ENCODE measurements around the gene SHMT2. TPM values are rescaled to one million over a fixed set of nuclear protein-coding genes. Genes with fewer than 3 reads are reported as not detected.

SHMT2 gene
- total and polyA plus RNA-seq, 2 of the 4 experiments (the other 2 are of a cell fraction): 266 to 364 TPM

DNA sequence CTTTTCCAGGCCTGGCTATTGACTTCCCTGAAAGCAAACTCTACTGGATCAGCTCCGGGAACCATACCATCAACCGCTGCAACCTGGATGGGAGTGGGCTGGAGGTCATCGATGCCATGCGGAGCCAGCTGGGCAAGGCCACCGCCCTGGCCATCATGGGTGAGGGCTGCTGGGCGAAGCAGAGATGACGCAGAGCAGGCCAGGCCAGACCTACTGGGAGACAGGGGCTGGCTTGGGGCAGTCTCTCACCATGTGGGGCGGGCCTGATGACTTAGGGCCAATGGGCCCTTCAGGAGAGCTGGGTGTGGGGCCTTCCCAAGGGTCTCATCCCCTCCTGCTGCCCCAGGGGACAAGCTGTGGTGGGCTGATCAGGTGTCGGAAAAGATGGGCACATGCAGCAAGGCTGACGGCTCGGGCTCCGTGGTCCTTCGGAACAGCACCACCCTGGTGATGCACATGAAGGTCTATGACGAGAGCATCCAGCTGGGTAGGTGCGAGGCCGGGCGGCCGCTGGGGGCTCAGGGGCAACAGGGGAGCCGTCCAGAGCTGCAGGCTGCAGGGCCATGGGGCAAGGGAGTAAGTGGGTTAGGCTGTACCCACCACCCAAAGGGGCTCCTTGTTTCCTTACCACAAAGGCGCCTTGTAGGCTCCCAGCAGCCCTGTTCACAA lies 49.1 kb upstream of the SHMT2 start (continued):
- TF ChIP-seq MAZ (IDR thresholded peaks at IDR 0.05; ENCODE audit: borderline replicate concordance, low read depth, low read length) (no peak), MXI1 (IDR thresholded peaks at IDR 0.05; ENCODE audit: borderline replicate concordance, low read depth, low read length) (no peak)

DNA sequence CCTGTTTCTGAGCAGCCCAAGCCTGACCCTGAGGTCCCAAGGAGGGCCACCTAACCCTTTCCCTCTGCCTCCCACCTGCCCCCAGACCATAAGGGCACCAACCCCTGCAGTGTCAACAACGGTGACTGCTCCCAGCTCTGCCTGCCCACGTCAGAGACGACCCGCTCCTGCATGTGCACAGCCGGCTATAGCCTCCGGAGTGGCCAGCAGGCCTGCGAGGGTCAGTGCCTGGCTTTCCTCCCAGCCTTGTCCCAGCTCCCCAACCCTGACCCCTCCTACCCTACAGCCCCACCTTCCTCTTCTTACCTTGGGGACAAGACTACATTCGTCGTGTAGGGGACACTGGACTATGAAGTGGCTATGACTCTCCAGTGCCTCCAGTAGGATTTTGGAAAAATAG lies 48.4 kb upstream of the SHMT2 start:
- ATAC-seq (ENCODE audit: low read depth) (no peak), DNase-seq (no peak)
- BruUV-seq (replicated peaks): no TSS peak
- Histone ChIP-seq H2AK5ac (ENCODE audit: low read depth, low read length) (no peak overlapping the region), H3K27ac (ENCODE audit: insufficient read depth, low read length) (no peak overlapping the region), H2AFZ (replicated peaks; ENCODE audit: low read length, poor library complexity) (no peak overlapping the region), H2BK120ac (ENCODE audit: low read depth, low read length) (no peak overlapping the region), H3K9ac (ENCODE audit: low read depth, low read length) (no peak overlapping the region), H2AK9ac (replicated peaks; ENCODE audit: low read depth, low read length, poor library complexity) (no peak overlapping the region), H2BK5ac (ENCODE audit: low read depth, low read length, poor library complexity, severe bottlenecking) (no peak overlapping the region), H4K20me1 (ENCODE audit: insufficient read depth, low read length) (peaks cover 21% of the 10 kb centered on the region), H3K4me3 (ENCODE audit: insufficient read depth, low read depth, low read length) (no peak overlapping the region), H3K4me1 (ENCODE audit: control insufficient read depth, insufficient read depth, low read length) (no peaks in the 10 kb centered on the region), H4K5ac (ENCODE audit: low read depth, low read length) (no peak overlapping the region), H2BK20ac (ENCODE audit: low read depth, low read length) (no peak overlapping the region), H3K27me3 (ENCODE audit: control insufficient read depth, insufficient read depth, low read length) (no peaks in the 10 kb centered on the region), H3K18ac (ENCODE audit: low read depth, low read length) (no peak overlapping the region), H3K56ac (ENCODE audit: extremely low read depth, insufficient read depth, low read length) (no peak overlapping the region), H3K79me1 (ENCODE audit: low read depth in 1 of 2, low read length in 2 of 2) (peaks cover 8 to 38% of the 10 kb centered on the region in 2 experiments), H3K4ac (ENCODE audit: low read depth, low read length) (no peak overlapping the region), H3K14ac (replicated peaks; ENCODE audit: low read depth, low read length) (no peak overlapping the region), H3K9me3 (ENCODE audit: control insufficient read depth, insufficient read depth, low read length) (no peaks in the 10 kb centered on the region), H3K23ac (ENCODE audit: low read depth, low read length) (no peak overlapping the region), H3K36me3 (ENCODE audit: control insufficient read depth, insufficient read depth, low read length) (peaks cover 93% of the 10 kb centered on the region), H4K8ac (ENCODE audit: low read depth in 2 of 2, low read length in 2 of 2) (no peak overlapping the region), H3K9me1 (ENCODE audit: insufficient read depth, low read length) (no peaks in the 10 kb centered on the region), H3K4me2 (ENCODE audit: low read depth, low read length) (no peak overlapping the region), H2BK15ac (ENCODE audit: low read depth, low read length) (no peak overlapping the region), H4K91ac (ENCODE audit: insufficient read depth, low read depth, low read length) (no peak overlapping the region)
- 60% methylated on average over 1 of the region's 9 CpGs; no CpG with 5 or more reads in 1 of the 2 experiments for WGBS, 2 experiments (ENCODE audit: extremely low coverage in 2 of 2, insufficient read length in 1 of 2)
- in situ Hi-C loops (cut with MboI; ENCODE audit: low sequenced_read_pairs): no loop called here
- dilution Hi-C loops (cut with HindIII; ENCODE audit: low sequenced_read_pairs, unreplicated experiment): no loop called here
- TF ChIP-seq POLR2A (IDR thresholded peaks at IDR 0.05; ENCODE audit: low read depth, low read length): no peak
- TF ChIP-seq RCOR1 (IDR thresholded peaks at IDR 0.05; ENCODE audit: insufficient replicate concordance, low read length): no peak
- TF ChIP-seq CEBPB (IDR thresholded peaks at IDR 0.05; ENCODE audit: low read depth, low read length): no peak
- no peak for TF ChIP-seq RFX5 (IDR thresholded peaks at IDR 0.05; ENCODE audit: low read depth, low read length)
- no peak for TF ChIP-seq MAZ (IDR thresholded peaks at IDR 0.05; ENCODE audit: borderline replicate concordance, low read depth, low read length)
- TF ChIP-seq RAD21 (IDR thresholded peaks at IDR 0.05; ENCODE audit: low read length): no peak
- TF ChIP-seq BHLHE40 (IDR thresholded peaks at IDR 0.05; ENCODE audit: low read depth, low read length): no peak
- TF ChIP-seq, protein P1, sequence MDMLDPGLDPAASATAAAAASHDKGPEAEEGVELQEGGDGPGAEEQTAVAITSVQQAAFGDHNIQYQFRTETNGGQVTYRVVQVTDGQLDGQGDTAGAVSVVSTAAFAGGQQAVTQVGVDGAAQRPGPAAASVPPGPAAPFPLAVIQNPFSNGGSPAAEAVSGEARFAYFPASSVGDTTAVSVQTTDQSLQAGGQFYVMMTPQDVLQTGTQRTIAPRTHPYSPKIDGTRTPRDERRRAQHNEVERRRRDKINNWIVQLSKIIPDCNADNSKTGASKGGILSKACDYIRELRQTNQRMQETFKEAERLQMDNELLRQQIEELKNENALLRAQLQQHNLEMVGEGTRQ (IDR thresholded peaks at IDR 0.05; ENCODE audit: low read depth, low read length): no peak
- TF ChIP-seq MAFK (IDR thresholded peaks at IDR 0.05; ENCODE audit: low read depth, low read length): no peak
- no peak for TF ChIP-seq SMC3 (IDR thresholded peaks at IDR 0.05; ENCODE audit: low read depth, low read length)
- no peak for TF ChIP-seq ELK1 (IDR thresholded peaks at IDR 0.05; ENCODE audit: borderline replicate concordance, low read depth, low read length)
- TF ChIP-seq, protein P2, sequence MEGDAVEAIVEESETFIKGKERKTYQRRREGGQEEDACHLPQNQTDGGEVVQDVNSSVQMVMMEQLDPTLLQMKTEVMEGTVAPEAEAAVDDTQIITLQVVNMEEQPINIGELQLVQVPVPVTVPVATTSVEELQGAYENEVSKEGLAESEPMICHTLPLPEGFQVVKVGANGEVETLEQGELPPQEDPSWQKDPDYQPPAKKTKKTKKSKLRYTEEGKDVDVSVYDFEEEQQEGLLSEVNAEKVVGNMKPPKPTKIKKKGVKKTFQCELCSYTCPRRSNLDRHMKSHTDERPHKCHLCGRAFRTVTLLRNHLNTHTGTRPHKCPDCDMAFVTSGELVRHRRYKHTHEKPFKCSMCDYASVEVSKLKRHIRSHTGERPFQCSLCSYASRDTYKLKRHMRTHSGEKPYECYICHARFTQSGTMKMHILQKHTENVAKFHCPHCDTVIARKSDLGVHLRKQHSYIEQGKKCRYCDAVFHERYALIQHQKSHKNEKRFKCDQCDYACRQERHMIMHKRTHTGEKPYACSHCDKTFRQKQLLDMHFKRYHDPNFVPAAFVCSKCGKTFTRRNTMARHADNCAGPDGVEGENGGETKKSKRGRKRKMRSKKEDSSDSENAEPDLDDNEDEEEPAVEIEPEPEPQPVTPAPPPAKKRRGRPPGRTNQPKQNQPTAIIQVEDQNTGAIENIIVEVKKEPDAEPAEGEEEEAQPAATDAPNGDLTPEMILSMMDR (conservative IDR thresholded peaks at IDR 0.05; ENCODE audit: low read depth, low read length): no peak
- no peak for TF ChIP-seq FOS (IDR thresholded peaks at IDR 0.05; ENCODE audit: low read depth, low read length)
- intact Hi-C loops (cut with micrococcal nuclease): no loop called here
- ChIA-PET POLR2A (ENCODE audit: unreplicated experiment) (no interaction called here), CTCF (no interaction called here)

Data from IMR-90 (cell line).